Thymus (tissue), 14 donors: ENCODE measurements around the gene TUBG1. TPM values are rescaled to one million over a fixed set of nuclear protein-coding genes. Genes with fewer than 3 reads are reported as not detected.
A peak's percentile ranks its signal among the peaks of the same experiment; 100 is the strongest.

ENCODE experiments used
- DNase-seq, 9 donors: peaks; one replicate each; pipeline ENCODE4 v3.0.0-alpha.2; 2013; ENCODE audit warnings: low spot score in 9 of 9, low read depth in 6 of 9, missing footprints in 1 of 9
- H3K27ac ChIP-seq, 2 donors: one replicate each; pipeline ENCODE4 v1.5.1; 2013; ENCODE audit warnings: control low read depth in 1 of 2, low read depth in 1 of 2, low read length in 1 of 2, mild to moderate bottlenecking in 1 of 2, moderate library complexity in 1 of 2
- H3K27me3 ChIP-seq, 2 donors: one replicate each; pipeline ENCODE4 v1.5.1; 2013; ENCODE audit warnings: low read length in 1 of 2; ENCODE audit not compliant: control insufficient read depth in 2 of 2, insufficient read depth in 1 of 2
- H3K36me3 ChIP-seq, 2 donors: one replicate each; pipeline ENCODE4 v1.5.1; 2013; ENCODE audit warnings: low read length in 1 of 2, mild to moderate bottlenecking in 1 of 2, moderate library complexity in 1 of 2; ENCODE audit not compliant: control insufficient read depth in 2 of 2, insufficient read depth in 2 of 2
- H3K4me1 ChIP-seq, 2 donors: one replicate each; pipeline ENCODE4 v1.5.1; 2013; ENCODE audit warnings: low read length in 2 of 2; ENCODE audit not compliant: control insufficient read depth in 2 of 2, insufficient read depth in 2 of 2
- H3K4me3 ChIP-seq, 2 donors: one replicate each; pipeline ENCODE4 v1.5.1; 2013; ENCODE audit warnings: low read length in 2 of 2, control low read depth in 1 of 2, mild to moderate bottlenecking in 1 of 2
- H3K9me3 ChIP-seq, 2 donors: one replicate each; pipeline ENCODE4 v1.5.1; 2013; ENCODE audit warnings: low read length in 1 of 2, mild to moderate bottlenecking in 1 of 2; ENCODE audit not compliant: control insufficient read depth in 2 of 2, insufficient read depth in 1 of 2
- WGBS: extraction: QIAGEN DNeasy Blood & Tissue Kit; methylation state at CpG from one replicate; pipeline ENCODE4 v1.1.7; 2013; 5-methylcytosine and 5-hydroxymethylcytosine counted together
- long read RNA-seq, 10 donors: transcript quantifications; one replicate each; lab custom pipeline, GENCODE V29; 2026
- polyA plus RNA-seq: library from polyadenylated mRNA; stranded (reverse); fragments of 200-250 nt; gene quantifications from one replicate; pipeline ENCODE4 v1.2.3, GENCODE V29; 2013
- total RNA-seq: library from RNA; stranded (reverse); fragments of 120-200 nt; gene quantifications from one replicate; pipeline ENCODE4 v1.2.4, GENCODE V29; 2013
- donor health status: healthy.

The TUBG1 gene
- 24.1 TPM for total RNA-seq
- 11.4 TPM for polyA plus RNA-seq
- long read RNA-seq, donor 1, partial matches to known transcripts: 0 of 4 reads
- long read RNA-seq, donor 1, other reads (novel, unspliced or antisense): 0 of 4 reads
- long read RNA-seq, donor 2: 0 reads
- long read RNA-seq, donor 3, transcript TUBG1-201 (11 exons, 1,611 nt): major isoform, 16 of 29 reads
- long read RNA-seq, donor 3, partial matches to known transcripts: 13 of 29 reads
- long read RNA-seq, donor 3, other reads (novel, unspliced or antisense): 0 of 29 reads
- long read RNA-seq, donor 4, transcript TUBG1-201 (11 exons, 1,611 nt): major isoform, 5 of 5 reads
- long read RNA-seq, donor 4, partial matches to known transcripts: 0 of 5 reads
- long read RNA-seq, donor 4, other reads (novel, unspliced or antisense): 0 of 5 reads
- long read RNA-seq, donor 5, transcript TUBG1-201 (11 exons, 1,611 nt): major isoform, 14 of 19 reads
- long read RNA-seq, donor 5, partial matches to known transcripts: 5 of 19 reads
- long read RNA-seq, donor 5, other reads (novel, unspliced or antisense): 0 of 19 reads
- long read RNA-seq, donor 6, transcript TUBG1-201 (11 exons, 1,611 nt): major isoform, 10 of 27 reads
- long read RNA-seq, donor 6, partial matches to known transcripts: 17 of 27 reads
- long read RNA-seq, donor 6, other reads (novel, unspliced or antisense): 0 of 27 reads
- long read RNA-seq, donor 7, transcript TUBG1-201 (11 exons, 1,611 nt): major isoform, 11 of 18 reads
- long read RNA-seq, donor 7, partial matches to known transcripts: 7 of 18 reads
- long read RNA-seq, donor 7, other reads (novel, unspliced or antisense): 0 of 18 reads
- long read RNA-seq, donor 8, transcript TUBG1-201 (11 exons, 1,611 nt): major isoform, 5 of 11 reads
- long read RNA-seq, donor 8, partial matches to known transcripts: 6 of 11 reads
- long read RNA-seq, donor 8, other reads (novel, unspliced or antisense): 0 of 11 reads
- long read RNA-seq, donor 9, transcript TUBG1-201 (11 exons, 1,611 nt): major isoform, 14 of 14 reads
- long read RNA-seq, donor 9, partial matches to known transcripts: 0 of 14 reads
- long read RNA-seq, donor 9, other reads (novel, unspliced or antisense): 0 of 14 reads
- long read RNA-seq, donor 10, transcript TUBG1-201 (11 exons, 1,611 nt): major isoform, 7 of 15 reads
- long read RNA-seq, donor 10, partial matches to known transcripts: 8 of 15 reads
- long read RNA-seq, donor 10, other reads (novel, unspliced or antisense): 0 of 15 reads

GRCh38 chr17:42609182-42609813 is at the start of gene TUBG1, which contains the start of gene RETREG3:
Gene TUBG1, plus strand, starts transcription at chr17:42609683. Its CDS starts 55 bp downstream, at chr17:42609738.
Gene RETREG3, minus strand, starts transcription at chr17:42609374. Its CDS starts 50 bp downstream, at chr17:42609324.
- peak; percentile 96 to 100 (median 99) for DNase-seq
- Histone ChIP-seq H3K4me1 (peaks cover 11 to 14% of the 10 kb centered on the region in 2 donors), H3K36me3 (peaks cover 23 to 30% of the 10 kb centered on the region in 2 donors), H3K9me3 (no peaks in the 10 kb centered on the region), H3K27me3 (peaks cover 0 to 2% of the 10 kb centered on the region in 2 donors), H3K27ac (peak within 1 kb of the TSS; percentile 91 to 93), H3K4me3 (peak within 1 kb of the TSS; percentile 72 to 98)
- WGBS: under 1% methylated on average over 66 of the region's 66 CpGs

- no peak for DNase-seq
- WGBS: 92% methylated on average over 3 of the region's 3 CpGs
- Histone ChIP-seq H3K9me3 (no peaks in the 10 kb centered on the region), H3K27me3 (no peaks in the 10 kb centered on the region), H3K4me1 (peaks cover 15 to 31% of the 10 kb centered on the region in 2 donors), H3K27ac (no peak overlapping the region), H3K36me3 (peaks cover 14 to 16% of the 10 kb centered on the region in 2 donors), H3K4me3 (no peak overlapping the region)
These were observed 49.2 kb upstream of the TUBG1 start for GRCh38 chr17:42560246-42560645.

- no peaks in the 10 kb centered on the region for H3K27me3 ChIP-seq
- peak within 1 kb of the TSS; percentile 84 to 86 for H3K27ac ChIP-seq
- no peaks in the 10 kb centered on the region for H3K9me3 ChIP-seq
- H3K4me1 ChIP-seq: peaks cover 19 to 34% of the 10 kb centered on the region in 2 donors
- H3K4me3 ChIP-seq: peak within 1 kb of the TSS; percentile 87 to 95
- WGBS: under 1% methylated on average over 26 of the region's 26 CpGs
- peak; percentile 86 to 98 (median 95) for DNase-seq
- H3K36me3 ChIP-seq: peaks cover 24 to 29% of the 10 kb centered on the region in 2 donors
These were observed 47.5 kb upstream of the TUBG1 start, which contains the start of gene COASY for GRCh38 chr17:42561897-42562387. Gene COASY, plus strand, starts transcription at chr17:42562148. Its CDS starts 475 bp downstream, at chr17:42562623.

GRCh38 chr17:42562388-42563142 is 46.9 kb upstream of the TUBG1 start:
- H3K27ac ChIP-seq: peak overlapping the region; percentile 84 to 86
- H3K9me3 ChIP-seq: no peaks in the 10 kb centered on the region
- no peaks in the 10 kb centered on the region for H3K27me3 ChIP-seq
- peak overlapping the region; percentile 87 to 95 for H3K4me3 ChIP-seq
- H3K36me3 ChIP-seq: peaks cover 24 to 29% of the 10 kb centered on the region in 2 donors
- 21% methylated on average over 48 of the region's 48 CpGs for WGBS
- peaks cover 19 to 36% of the 10 kb centered on the region in 2 donors for H3K4me1 ChIP-seq
- no peak for DNase-seq

- peak overlapping the region; percentile 87 to 95 for H3K4me3 ChIP-seq
- no peaks in the 10 kb centered on the region for H3K27me3 ChIP-seq
- H3K9me3 ChIP-seq: no peaks in the 10 kb centered on the region
- H3K4me1 ChIP-seq: peaks cover 22 to 40% of the 10 kb centered on the region in 2 donors
- H3K36me3 ChIP-seq: peaks cover 24 to 29% of the 10 kb centered on the region in 2 donors
- no peak overlapping the region for H3K27ac ChIP-seq
- DNase-seq: no peak
- 90% methylated on average over 14 of the region's 14 CpGs for WGBS
These were observed 46.4 kb upstream of the TUBG1 start for GRCh38 chr17:42563143-42563509.

GRCh38 chr17:42563543-42563942 is 45.9 kb upstream of the TUBG1 start:
- 78% methylated on average over 1 of the region's 1 CpG for WGBS
- H3K27ac ChIP-seq: no peak overlapping the region

GRCh38 chr17:42563950-42564349 is 45.5 kb upstream of the TUBG1 start:
- no peak overlapping the region for H3K4me3 ChIP-seq

More at GRCh38 chr17:42563543-42563942, 45.9 kb upstream of the TUBG1 start:
- Histone ChIP-seq H3K4me3 (no peak overlapping the region), H3K4me1 (peaks cover 22 to 44% of the 10 kb centered on the region in 2 donors), H3K27me3 (no peaks in the 10 kb centered on the region), H3K9me3 (no peaks in the 10 kb centered on the region), H3K36me3 (peaks cover 25 to 33% of the 10 kb centered on the region in 2 donors)
- DNase-seq: no peak

More at GRCh38 chr17:42563950-42564349, 45.5 kb upstream of the TUBG1 start:
- Histone ChIP-seq H3K27me3 (no peaks in the 10 kb centered on the region), H3K27ac (no peak overlapping the region), H3K36me3 (peaks cover 30 to 37% of the 10 kb centered on the region in 2 donors), H3K9me3 (no peaks in the 10 kb centered on the region), H3K4me1 (peaks cover 22 to 44% of the 10 kb centered on the region in 2 donors)
- DNase-seq: no peak
- WGBS: 92% methylated on average over 9 of the region's 9 CpGs
